PC-3 (cell line): ENCODE data around the gene INO80E. TPM values are rescaled to one million over a fixed set of nuclear protein-coding genes. Genes with fewer than 3 reads are reported as not detected.

Source experiments
- ATAC-seq: fragments of 200-7000 bp; cut with Tn5 transposase; 2 replicates; pipeline ENCODE4 v1.9.1; 2020; ENCODE audit warnings: mild to moderate bottlenecking, moderate library complexity
- BruUV-seq: library from RNA; stranded (reverse); fragments of 400-500 nt; replicated peaks from 2 replicates; lab custom pipeline; 2021; lab: Mats Ljungman, UMichigan
- CTCF ChIA-PET: fragments of 300-600 bp; sonication (Branson Sonifier 250); formaldehyde crosslinking; loops from one replicate; lab custom pipeline; 2022; ENCODE audit warnings: antibody characterized with exemption; lab: Charles Lee
- POLR2A ChIA-PET: fragments of 300-600 bp; sonication (Branson Sonifier 250); formaldehyde crosslinking; loops from one replicate; lab custom pipeline; 2022; ENCODE audit warnings: antibody characterized with exemption; ENCODE audit not compliant: unreplicated experiment; lab: Charles Lee
- DNase-seq: peaks from one replicate; pipeline ENCODE4 v3.0.0-alpha.2; 2015
- H2AFZ ChIP-seq: fragments of 300-600 bp; sonication (generic); 2 replicates; pipeline ENCODE4 v1.6.0; 2016; ENCODE audit warnings: antibody characterized with exemption, low read length
- H3F3A ChIP-seq: fragments of 300-600 bp; sonication (generic); one replicate; pipeline ENCODE4 v1.6.0; 2017; ENCODE audit warnings: antibody characterized with exemption, low read length, control low read depth, mild to moderate bottlenecking; ENCODE audit not compliant: unreplicated experiment
- H3K27ac ChIP-seq: fragments of 300-600 bp; sonication (generic); 2 replicates; pipeline ENCODE4 v1.5.1; 2016; ENCODE audit warnings: mild to moderate bottlenecking, low read length
- H3K27me3 ChIP-seq: fragments of 300-600 bp; sonication (generic); 2 replicates; pipeline ENCODE4 v1.6.1; 2016; ENCODE audit warnings: low read length, mixed read lengths
- H3K36me3 ChIP-seq: fragments of 300-600 bp; sonication (generic); 2 replicates; pipeline ENCODE4 v1.6.1; 2016; ENCODE audit warnings: low read depth, mixed run types, low read length, mixed read lengths
- H3K4me1 ChIP-seq: fragments of 300-600 bp; sonication (generic); 2 replicates; pipeline ENCODE4 v1.5.1; 2016; ENCODE audit warnings: low read length; ENCODE audit not compliant: insufficient read depth
- H3K4me2 ChIP-seq: fragments of 300-600 bp; sonication (generic); 2 replicates; pipeline ENCODE4 v1.6.0; 2016; ENCODE audit warnings: low read length
- H3K4me3 ChIP-seq: fragments of 300-600 bp; sonication (generic); 2 replicates; pipeline ENCODE4 v1.5.1; 2016; ENCODE audit warnings: mild to moderate bottlenecking, low read length, mixed read lengths
- H3K79me2 ChIP-seq: fragments of 300-600 bp; sonication (generic); 2 replicates; pipeline ENCODE4 v1.6.1; 2017; ENCODE audit warnings: low read length, mixed read lengths
- H3K9ac ChIP-seq: fragments of 300-600 bp; sonication (generic); 2 replicates; pipeline ENCODE4 v1.6.0; 2016; ENCODE audit warnings: mild to moderate bottlenecking, low read length
- H3K9me2 ChIP-seq: fragments of 300-600 bp; sonication (generic); replicated peaks from 2 replicates; pipeline ENCODE4 v1.6.1; 2016; ENCODE audit warnings: mixed run types, low read length, mixed read lengths
- H3K9me3 ChIP-seq: fragments of 300-600 bp; sonication (generic); 2 replicates; pipeline ENCODE4 v1.6.1; 2016; ENCODE audit warnings: low read length, mixed read lengths
- H4K20me1 ChIP-seq: fragments of 300-600 bp; sonication (generic); 2 replicates; pipeline ENCODE4 v1.6.1; 2016; ENCODE audit warnings: low read length, mixed read lengths
- EZH2 ChIP-seq: fragments of 300-600 bp; sonication (generic); IDR thresholded peaks from one replicate; pipeline ENCODE4 v1.6.1; 2017; ENCODE audit warnings: antibody characterized with exemption, mild to moderate bottlenecking, low read length; ENCODE audit not compliant: unreplicated experiment
- EZH2phosphoT487 ChIP-seq: fragments of 300-600 bp; sonication (generic); IDR thresholded peaks from 2 replicates; pipeline ENCODE4 v1.6.1; 2018; ENCODE audit warnings: mild to moderate bottlenecking, antibody characterized with exemption, low read length, borderline replicate concordance
- intact Hi-C: fragments of 100-400 bp; cut with micrococcal nuclease; formaldehyde crosslinking; loops from 2 replicates; pipeline ENCODE4 v1.9.0; 2023
- total RNA-seq: library from RNA; depleted of rRNA; stranded (reverse); fragments of >200 nt; gene quantifications from 2 replicates; pipeline ENCODE4 v1.2.3, GENCODE V29; 2014
- TF ChIP-seq, protein P1 (sequence below): fragments of 300-600 bp; sonication (generic); conservative IDR thresholded peaks from 2 replicates; pipeline ENCODE4 v1.5.1; 2017; ENCODE audit warnings: antibody characterized with exemption, low read depth, mild to moderate bottlenecking, low read length

The INO80E gene
- total RNA-seq, 1 experiment from 2014 or later, result 70.3 TPM

- Histone ChIP-seq H3K9ac (no peak overlapping the region), H3K27me3 (no peaks in the 10 kb centered on the region), H4K20me1 (no peaks in the 10 kb centered on the region), H3K4me2 (no peak overlapping the region), H3K27ac (no peak overlapping the region), H3K79me2 (peaks cover 4% of the 10 kb centered on the region), H3K36me3 (peaks cover 8% of the 10 kb centered on the region; the same call in 1 of the 2 replicates), H3K4me3 (no peak overlapping the region), H3K9me3 (no peaks in the 10 kb centered on the region), H3F3A (no peaks in the 10 kb centered on the region), H2AFZ (no peak overlapping the region), H3K9me2 (no peaks in the 10 kb centered on the region), H3K4me1 (peaks cover 19% of the 10 kb centered on the region)
- DNase-seq (no peak), ATAC-seq (no peak)
- POLR2A ChIA-PET, result no interaction called here
- TF ChIP-seq EZH2phosphoT487 (no peak), EZH2 (no peak)
- TF ChIP-seq, protein P1, sequence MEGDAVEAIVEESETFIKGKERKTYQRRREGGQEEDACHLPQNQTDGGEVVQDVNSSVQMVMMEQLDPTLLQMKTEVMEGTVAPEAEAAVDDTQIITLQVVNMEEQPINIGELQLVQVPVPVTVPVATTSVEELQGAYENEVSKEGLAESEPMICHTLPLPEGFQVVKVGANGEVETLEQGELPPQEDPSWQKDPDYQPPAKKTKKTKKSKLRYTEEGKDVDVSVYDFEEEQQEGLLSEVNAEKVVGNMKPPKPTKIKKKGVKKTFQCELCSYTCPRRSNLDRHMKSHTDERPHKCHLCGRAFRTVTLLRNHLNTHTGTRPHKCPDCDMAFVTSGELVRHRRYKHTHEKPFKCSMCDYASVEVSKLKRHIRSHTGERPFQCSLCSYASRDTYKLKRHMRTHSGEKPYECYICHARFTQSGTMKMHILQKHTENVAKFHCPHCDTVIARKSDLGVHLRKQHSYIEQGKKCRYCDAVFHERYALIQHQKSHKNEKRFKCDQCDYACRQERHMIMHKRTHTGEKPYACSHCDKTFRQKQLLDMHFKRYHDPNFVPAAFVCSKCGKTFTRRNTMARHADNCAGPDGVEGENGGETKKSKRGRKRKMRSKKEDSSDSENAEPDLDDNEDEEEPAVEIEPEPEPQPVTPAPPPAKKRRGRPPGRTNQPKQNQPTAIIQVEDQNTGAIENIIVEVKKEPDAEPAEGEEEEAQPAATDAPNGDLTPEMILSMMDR, result no peak
- no TSS peak for BruUV-seq
- CTCF ChIA-PET, result no interaction called here
- intact Hi-C loops, result no loop called here
Observed at GRCh38 chr16:29991571-29991904, 4.5 kb upstream of the INO80E start.

DNA sequence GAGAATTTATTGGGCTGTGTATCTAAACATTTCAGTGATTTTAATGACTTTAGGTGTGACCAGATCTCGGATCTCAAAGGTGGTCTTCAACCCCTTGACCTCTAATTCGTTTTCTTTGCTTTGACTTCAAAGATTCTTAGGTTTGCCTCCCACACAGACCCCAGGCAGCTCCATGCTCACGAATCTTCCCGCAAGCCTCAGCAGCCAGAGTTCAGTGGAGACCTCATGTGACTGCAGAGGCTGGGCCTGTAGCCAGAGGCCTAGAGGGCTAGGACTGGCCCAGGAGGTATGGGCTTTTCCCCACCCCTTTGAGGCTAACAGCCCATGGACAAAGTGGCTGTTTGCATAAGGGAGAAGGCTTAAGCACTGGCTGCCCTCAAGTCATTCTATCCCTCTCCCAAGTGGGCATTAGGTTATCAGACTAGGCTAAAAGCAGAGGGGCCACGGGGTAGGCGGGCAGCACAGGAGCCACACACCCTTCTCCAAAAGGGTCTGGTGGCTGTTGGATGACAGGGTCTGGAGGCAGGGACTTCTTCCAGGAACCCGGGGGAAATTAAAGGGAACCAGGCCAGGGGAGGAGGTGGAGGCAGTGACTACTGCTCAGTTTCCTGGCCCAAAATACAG lies 3.6 kb upstream of the INO80E start:
- H3K36me3 ChIP-seq, result peaks cover 8% of the 10 kb centered on the region; the same call in 1 of the 2 replicates
- H3K4me1 ChIP-seq, result peaks cover 24% of the 10 kb centered on the region
- no peaks in the 10 kb centered on the region for H4K20me1 ChIP-seq
- H3F3A ChIP-seq, result no peaks in the 10 kb centered on the region
- H2AFZ ChIP-seq, result no peak overlapping the region
- ChIA-PET CTCF (no interaction called here), POLR2A (no interaction called here)
- no peak overlapping the region for H3K9ac ChIP-seq
- TF ChIP-seq EZH2 (no peak), EZH2phosphoT487 (no peak)
- TF ChIP-seq, protein P1, result no peak
- H3K4me3 ChIP-seq, result no peak overlapping the region
- DNase-seq (no peak), ATAC-seq (no peak)
- no peaks in the 10 kb centered on the region for H3K27me3 ChIP-seq
- H3K9me3 ChIP-seq, result no peaks in the 10 kb centered on the region
- intact Hi-C loops, result no loop called here
- no peak overlapping the region for H3K27ac ChIP-seq
- BruUV-seq, result no TSS peak
- no peak overlapping the region for H3K4me2 ChIP-seq
- peaks cover 12% of the 10 kb centered on the region for H3K79me2 ChIP-seq
- no peaks in the 10 kb centered on the region for H3K9me2 ChIP-seq

GRCh38 chr16:29993191-29993902 lies 2.7 kb upstream of the INO80E start:
- BruUV-seq, result no TSS peak
- DNase-seq, result no peak

More at GRCh38 chr16:29993191-29993902, 2.7 kb upstream of the INO80E start:
- Histone ChIP-seq H3K9me3 (no peaks in the 10 kb centered on the region), H3K9ac (no peak overlapping the region), H2AFZ (no peak overlapping the region), H3K36me3 (peaks cover 8% of the 10 kb centered on the region; the same call in 1 of the 2 replicates), H3K9me2 (no peaks in the 10 kb centered on the region), H3F3A (no peaks in the 10 kb centered on the region), H4K20me1 (no peaks in the 10 kb centered on the region), H3K4me1 (peaks cover 24% of the 10 kb centered on the region), H3K4me2 (no peak overlapping the region), H3K27ac (no peak overlapping the region), H3K4me3 (no peak overlapping the region), H3K79me2 (peaks cover 12% of the 10 kb centered on the region), H3K27me3 (no peaks in the 10 kb centered on the region)
- ChIA-PET POLR2A (interaction anchor here (0.6 kb wide), 1 partner anchor 51 kb away, joined by 3 read pairs; no protein-coding TSS in a partner anchor), CTCF (no interaction called here)
- TF ChIP-seq EZH2phosphoT487, result no peak
- no peak for TF ChIP-seq EZH2
- TF ChIP-seq, protein P1, result no peak
- ATAC-seq, result no peak
- intact Hi-C loops, result no loop called here
